ENCODE measurements around the gene EFNA3.

Gene EFNA3

DNA sequence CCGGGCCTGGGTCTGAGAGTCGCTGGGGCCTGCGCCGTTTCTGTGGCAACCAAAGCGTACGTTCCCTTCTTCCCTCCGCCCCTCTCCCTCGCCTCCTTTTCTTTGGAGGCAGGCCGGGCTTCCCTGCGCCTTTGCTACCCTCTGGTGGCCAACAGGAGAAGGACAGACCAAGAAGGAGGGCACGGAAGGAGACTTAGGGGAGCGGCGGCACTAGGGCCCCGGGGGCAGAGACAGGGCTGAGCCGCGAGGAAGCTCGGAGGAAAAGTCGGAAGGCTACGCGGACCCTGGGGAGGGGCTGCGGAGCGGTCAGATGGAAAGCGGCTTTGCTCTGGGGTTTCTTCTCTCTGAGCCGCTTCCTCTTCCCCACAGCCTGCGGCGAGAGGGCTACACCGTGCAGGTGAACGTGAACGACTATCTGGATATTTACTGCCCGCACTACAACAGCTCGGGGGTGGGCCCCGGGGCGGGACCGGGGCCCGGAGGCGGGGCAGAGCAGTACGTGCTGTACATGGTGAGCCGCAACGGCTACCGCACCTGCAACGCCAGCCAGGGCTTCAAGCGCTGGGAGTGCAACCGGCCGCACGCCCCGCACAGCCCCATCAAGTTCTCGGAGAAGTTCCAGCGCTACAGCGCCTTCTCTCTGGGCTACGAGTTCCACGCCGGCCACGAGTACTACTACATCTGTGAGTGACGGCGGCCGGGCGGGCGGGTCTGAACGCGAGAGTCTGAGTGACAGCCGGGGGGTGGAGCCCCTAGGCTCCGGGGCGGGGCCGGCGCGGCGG is 6.3 kb downstream of the EFNA3 start:
- peak; percentile 96 to 99 (median 99) for DNase-seq

DNA sequence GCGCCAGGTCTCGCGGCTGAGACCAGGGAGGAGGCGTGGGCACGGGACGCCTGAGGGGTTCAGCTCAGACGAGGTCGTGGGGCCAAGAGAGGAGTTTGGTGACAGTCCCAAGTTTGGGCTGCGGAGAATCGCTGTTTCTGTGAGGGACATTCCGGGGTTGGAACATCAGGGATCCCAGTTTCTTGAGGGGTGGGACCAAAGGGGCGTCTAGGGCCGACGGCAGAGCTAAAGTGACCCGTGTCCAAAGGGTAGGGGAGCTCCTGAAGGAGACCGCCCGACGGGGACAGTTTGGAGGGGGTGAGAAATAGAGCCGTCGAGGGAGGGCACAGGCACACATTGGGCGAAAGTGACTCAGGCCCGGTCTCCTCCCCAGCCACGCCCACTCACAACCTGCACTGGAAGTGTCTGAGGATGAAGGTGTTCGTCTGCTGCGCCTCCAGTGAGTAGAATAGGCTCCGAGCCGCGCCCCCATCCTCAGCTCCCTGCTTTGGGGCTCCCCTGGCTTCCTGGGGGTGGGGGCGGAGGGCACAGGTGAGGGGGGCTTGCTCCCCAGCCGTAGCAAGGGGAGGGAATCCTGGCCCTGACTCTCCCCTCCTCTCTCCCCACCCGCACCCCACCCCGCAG is 7.0 kb downstream of the EFNA3 start:
- DNase-seq: peak; percentile 45 to 64 (median 54)

DNA sequence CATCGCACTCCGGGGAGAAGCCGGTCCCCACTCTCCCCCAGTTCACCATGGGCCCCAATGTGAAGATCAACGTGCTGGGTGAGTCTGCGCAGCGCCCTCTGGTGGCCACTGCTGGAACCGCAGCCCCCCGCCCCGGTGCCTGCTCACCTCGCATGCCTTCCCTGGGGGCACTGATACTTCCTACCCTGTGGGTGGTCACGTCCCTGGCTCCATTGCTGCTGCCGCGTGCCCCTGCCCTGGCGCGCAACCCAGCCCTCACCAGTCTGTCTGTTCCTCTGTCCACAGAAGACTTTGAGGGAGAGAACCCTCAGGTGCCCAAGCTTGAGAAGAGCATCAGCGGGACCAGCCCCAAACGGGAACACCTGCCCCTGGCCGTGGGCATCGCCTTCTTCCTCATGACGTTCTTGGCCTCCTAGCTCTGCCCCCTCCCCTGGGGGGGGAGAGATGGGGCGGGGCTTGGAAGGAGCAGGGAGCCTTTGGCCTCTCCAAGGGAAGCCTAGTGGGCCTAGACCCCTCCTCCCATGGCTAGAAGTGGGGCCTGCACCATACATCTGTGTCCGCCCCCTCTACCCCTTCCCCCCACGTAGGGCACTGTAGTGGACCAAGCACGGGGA is 7.6 kb downstream of the EFNA3 start:
- DNase-seq: peak; percentile 62 to 74 (median 68)

- DNase-seq: no peak
These were observed 8.4 kb downstream of the EFNA3 start for GRCh38 chr1:155086856-155087535.

GRCh38 chr1:155091071-155092051 is 12.7 kb downstream of the EFNA3 start:
- DNase-seq: peak; percentile 73 to 92 (median 87)

DNA sequence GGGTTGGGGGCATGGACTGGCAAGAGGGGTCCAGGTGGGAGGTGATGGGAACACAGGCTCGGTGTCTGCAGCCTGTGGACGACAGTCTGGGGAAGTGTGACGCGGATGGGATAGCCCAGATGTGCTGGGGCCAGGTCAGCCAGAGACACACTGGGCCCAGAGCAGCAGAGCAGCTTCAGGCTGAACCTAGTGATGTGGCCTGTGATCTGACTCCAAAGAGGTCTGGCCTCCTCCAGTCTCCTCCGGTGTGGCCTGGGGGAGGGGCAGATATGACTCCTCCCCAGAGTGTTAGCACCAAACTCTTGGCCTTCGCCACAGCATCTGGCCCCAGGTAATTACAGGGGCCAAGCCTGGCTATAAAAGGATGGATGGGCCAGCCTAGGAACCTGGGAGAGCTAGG is 13.5 kb downstream of the EFNA3 start:
- no peak for DNase-seq

- DNase-seq: no peak
These were observed 14.0 kb downstream of the EFNA3 start for GRCh38 chr1:155092641-155093040.

GRCh38 chr1:155093911-155094621 is 15.4 kb downstream of the EFNA3 start:
- peak in 2 of 3 experiments; percentile 79 to 94 for DNase-seq

DNA sequence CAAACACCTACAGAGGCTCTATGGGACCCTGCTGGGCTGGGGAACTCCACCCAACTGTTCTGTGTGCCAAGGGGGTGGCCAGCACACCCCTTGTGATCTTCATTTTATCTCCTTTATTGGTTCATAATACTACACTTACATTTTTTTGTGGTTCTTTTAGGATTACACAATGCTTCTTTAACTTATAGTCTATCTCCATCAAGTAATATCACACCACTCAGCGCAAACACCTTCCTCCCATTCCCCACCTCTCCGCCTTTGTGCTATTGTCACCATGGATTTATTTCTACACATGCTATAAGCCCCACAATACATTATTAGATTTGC is 15.9 kb downstream of the EFNA3 start:
- no peak for DNase-seq

- DNase-seq: no peak
These were observed 20.7 kb downstream of the EFNA3 start for GRCh38 chr1:155099331-155099730.

DNA sequence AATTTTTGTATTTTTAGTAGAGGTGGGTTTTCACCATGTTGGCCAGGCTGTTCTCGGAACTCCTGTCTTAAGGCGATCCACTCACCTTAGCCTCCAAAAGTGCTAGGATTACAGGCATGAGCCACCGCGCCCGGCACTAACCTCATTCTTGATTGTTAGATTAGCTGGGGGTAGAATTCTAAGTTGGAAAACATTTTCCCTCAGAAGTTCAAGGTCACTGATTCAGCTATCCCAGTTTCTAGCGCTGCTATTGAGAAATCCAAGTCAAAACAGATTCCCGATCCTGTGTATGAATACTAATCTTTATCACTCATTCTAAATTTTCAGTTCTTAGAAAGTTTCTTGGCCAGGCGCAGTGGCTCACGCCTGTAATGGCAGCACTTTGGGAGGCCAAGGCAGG is 24.7 kb downstream of the EFNA3 start:
- no peak for DNase-seq

- no peak for DNase-seq
These were observed 26.2 kb downstream of the EFNA3 start for GRCh38 chr1:155104605-155105534.

DNA sequence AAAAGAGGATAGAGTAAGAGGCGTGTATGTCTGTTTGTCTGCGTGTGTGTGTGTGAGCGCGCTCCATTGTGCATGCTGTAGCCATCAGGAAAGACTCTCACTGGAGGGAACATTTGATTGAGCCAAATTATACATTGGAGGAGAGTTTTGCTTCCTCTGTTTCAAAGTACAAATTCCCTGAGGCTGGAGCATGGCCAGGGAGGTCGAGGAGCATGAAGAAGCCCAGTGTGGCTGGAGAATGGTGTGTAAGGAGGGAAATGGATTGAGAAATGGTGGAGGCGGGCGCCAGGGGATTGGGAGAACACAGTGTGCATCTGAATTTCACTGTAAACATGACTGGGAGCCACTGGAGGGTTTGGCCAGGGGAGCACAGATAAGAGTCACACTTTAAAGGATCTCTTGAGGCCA is 27.0 kb downstream of the EFNA3 start:
- DNase-seq: no peak

GRCh38 chr1:155106862-155107261 is 28.2 kb downstream of the EFNA3 start:
- peak in 2 of 3 experiments; percentile 44 to 55 for DNase-seq

GRCh38 chr1:155107309-155108264 is 28.9 kb downstream of the EFNA3 start:
- no peak for DNase-seq

- no peak for DNase-seq
These were observed 29.7 kb downstream of the EFNA3 start for GRCh38 chr1:155108296-155108695.

DNA sequence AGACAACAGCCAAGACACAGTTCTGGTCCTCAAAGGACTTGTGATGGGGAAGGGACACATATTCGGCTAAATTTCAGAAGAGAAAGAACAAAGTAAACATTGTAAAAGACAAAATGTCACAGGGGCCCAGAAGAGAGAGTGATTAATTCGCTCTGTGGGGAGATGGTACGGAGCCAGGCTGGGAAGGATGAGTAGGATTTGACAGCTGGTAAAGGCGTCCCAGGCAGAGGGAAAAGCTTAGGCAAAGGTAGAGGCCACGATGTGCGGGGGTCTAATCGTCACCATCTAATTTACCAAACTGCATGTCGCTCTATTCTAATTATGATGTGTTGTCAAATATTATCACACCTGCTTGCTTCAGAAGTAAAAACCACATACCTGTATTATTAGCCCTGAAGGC is 31.7 kb downstream of the EFNA3 start:
- DNase-seq: no peak

- no peak for DNase-seq
These were observed 32.2 kb downstream of the EFNA3 start for GRCh38 chr1:155110826-155111225.

DNA sequence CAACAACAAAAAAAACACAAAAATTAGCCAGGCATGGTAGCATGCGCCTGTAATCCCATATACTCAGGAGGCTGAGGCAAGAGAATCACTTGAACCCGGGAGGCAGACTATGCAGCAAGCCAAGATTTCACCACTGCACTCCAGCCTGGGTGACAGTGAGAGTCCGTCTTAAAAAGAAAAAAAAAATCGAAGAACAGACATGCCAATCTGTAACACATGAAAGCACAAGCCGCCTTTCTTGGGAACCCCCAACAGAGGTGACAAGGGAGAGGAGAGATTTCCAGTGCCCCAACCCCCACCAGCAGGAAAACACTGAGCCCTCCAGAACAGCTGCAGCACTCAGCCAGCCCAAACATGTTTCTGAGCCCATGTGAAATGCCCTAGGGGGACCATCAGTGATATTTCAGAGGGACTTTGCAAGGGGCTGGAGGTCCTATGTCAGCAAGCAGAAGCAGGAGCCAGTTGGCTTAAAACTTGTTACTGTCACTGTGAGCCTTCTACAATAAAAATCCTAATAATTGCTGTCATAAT is 34.9 kb downstream of the EFNA3 start:
- DNase-seq: peak in 2 of 3 experiments; percentile 10 to 62

Measured in NCI-H1417 (cell line).